ENCODE measurements around the gene ATXN1.
"Not testable (repeated sequence)": the region's sequence is repeated elsewhere in the genome, so short reads cannot be mapped to it uniquely, and the experiment has no call there.

- not testable (repeated sequence) for TF ChIP-seq CTCF (optimal IDR thresholded peaks at IDR 0.05 in 1 of 3, IDR thresholded peaks at IDR 0.05 in 1 of 3, conservative IDR thresholded peaks at IDR 0.05 in 1 of 3; ENCODE audit: extremely low read depth in 1 of 3, insufficient read depth in 2 of 3, low read length in 3 of 3); EZH2 (IDR thresholded peaks at IDR 0.05; ENCODE audit: low read length)
These were observed 147.8 kb downstream of the ATXN1 start for GRCh38 chr6:16613504-16613903.

All from keratinocyte (primary cell).